ENCODE results near the gene CPSF4L.

GRCh38 chr17:73300392-73300791 is 38.7 kb upstream of the CPSF4L start:
- TF ChIP-seq CTCF (IDR thresholded peaks at IDR 0.05) (no peak), REST (IDR thresholded peaks at IDR 0.05; ENCODE audit: insufficient read depth in 1 of 2, low read depth in 2 of 2, low read length in 1 of 2) (no peak), POLR2AphosphoS5 (IDR thresholded peaks at IDR 0.05; ENCODE audit: low read depth, low read length) (no peak), SIN3A (IDR thresholded peaks at IDR 0.05; ENCODE audit: borderline replicate concordance, insufficient read depth, low read depth, low read length) (no peak)

Measured in Panc1 (cell line).